Tibial artery (tissue), 4 donors: Measurements from ENCODE around the gene PLA2G4D.

ENCODE experiments used
- DNase-seq, 2 donors: peaks; one replicate each; pipeline ENCODE4 v3.0.0-alpha.2; 2019
- H3K27ac ChIP-seq, 2 donors: fragments of 200-600 bp; sonication (generic) in 1 of 2; 1 replicate in 1 of 2; 2 replicates in 1 of 2; pipeline ENCODE4 v1.5.1; 2018 to 2019; ENCODE audit warnings: mild to moderate bottlenecking in 1 of 2
- H3K27me3 ChIP-seq, 2 donors: fragments of 200-600 bp; sonication (generic) in 1 of 2; one replicate each; pipeline versions ENCODE4 v1.5.1 to v1.6.0; 2016 to 2019
- H3K36me3 ChIP-seq, 3 donors: fragments of 200-600 bp; sonication (generic) in 2 of 3; one replicate each; pipeline ENCODE4 v1.5.1; 2016 to 2019; ENCODE audit warnings: mild to moderate bottlenecking in 2 of 3
- H3K4me1 ChIP-seq, 4 donors: fragments of 200-600 bp; sonication (generic) in 2 of 4; 1 replicate in 3 of 4; 2 replicates in 1 of 4; pipeline ENCODE4 v1.5.1; 2016 to 2019
- H3K4me3 ChIP-seq, 2 donors: fragments of 200-600 bp; sonication (generic) in 1 of 2; 1 replicate in 1 of 2; 2 replicates in 1 of 2; pipeline ENCODE4 v1.5.1; 2018 to 2019; ENCODE audit warnings: mild to moderate bottlenecking in 2 of 2
- H3K9me3 ChIP-seq, 3 donors: fragments of 200-600 bp; sonication (generic) in 1 of 3; one replicate each; pipeline ENCODE4 v1.5.1; 2016 to 2019
- intact Hi-C: fragments of 100-400 bp; cut with DNase I; formaldehyde crosslinking; loops from one replicate; pipeline ENCODE4 v1.15.0; 2023; ENCODE audit warnings: low total_unique reads
- TF ChIP-seq, protein P1 (sequence below), 2 experiments: fragments of 200-600 bp in 1 of 2; fragments of 450-650 bp in 1 of 2; IDR thresholded peaks; one replicate each; pipeline ENCODE4 v1.5.1; 2017 to 2019; ENCODE audit warnings: antibody characterized with exemption in 2 of 2, mild to moderate bottlenecking in 1 of 2, moderate library complexity in 1 of 2

PLA2G4D gene

DNA sequence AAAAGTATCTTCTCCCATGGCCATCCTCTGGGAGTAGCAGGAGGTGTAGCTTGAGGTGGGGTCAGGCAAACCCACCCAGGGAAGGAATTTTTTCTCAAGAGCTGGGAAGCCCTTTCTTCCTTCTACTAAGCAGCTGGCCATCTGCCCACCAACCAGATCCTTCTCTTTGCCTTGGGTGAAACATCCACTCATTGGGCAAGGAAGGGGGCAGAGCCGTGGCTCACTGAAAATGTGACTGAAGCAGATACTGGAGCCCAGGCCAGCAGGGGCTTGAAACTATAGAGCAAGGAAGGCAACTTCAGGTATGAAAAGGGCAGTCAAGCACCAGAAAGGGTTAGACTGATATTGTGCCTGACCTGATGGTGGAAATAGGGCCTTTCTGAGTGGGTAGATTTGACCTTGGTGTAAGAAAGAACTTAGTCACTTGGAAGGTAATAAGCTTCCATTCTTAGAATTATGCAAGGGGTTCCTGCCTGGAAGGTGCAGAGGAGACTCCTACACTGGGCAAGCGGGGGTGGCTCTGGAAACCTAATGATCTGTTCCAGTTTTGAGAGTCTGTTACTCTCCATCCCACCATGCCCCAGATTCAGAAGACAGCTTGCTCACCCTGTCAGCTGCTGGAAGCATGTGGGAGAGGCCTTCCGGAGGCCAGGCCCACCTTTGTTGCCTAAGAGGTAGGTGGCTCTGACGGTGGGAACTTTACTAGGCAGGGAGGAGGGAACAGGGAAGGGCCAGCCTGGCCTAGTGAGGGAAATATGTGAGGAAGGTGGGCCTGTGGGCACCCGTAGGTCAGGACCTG is 51.6 kb downstream of the PLA2G4D start:
- intact Hi-C loops: no loop called here
- DNase-seq: no peak
- no peak overlapping the region for H3K4me3 ChIP-seq
- no peaks in the 10 kb centered on the region for H3K36me3 ChIP-seq
- H3K9me3 ChIP-seq: no peaks in the 10 kb centered on the region
- no peak overlapping the region for H3K27ac ChIP-seq
- TF ChIP-seq, protein P1, sequence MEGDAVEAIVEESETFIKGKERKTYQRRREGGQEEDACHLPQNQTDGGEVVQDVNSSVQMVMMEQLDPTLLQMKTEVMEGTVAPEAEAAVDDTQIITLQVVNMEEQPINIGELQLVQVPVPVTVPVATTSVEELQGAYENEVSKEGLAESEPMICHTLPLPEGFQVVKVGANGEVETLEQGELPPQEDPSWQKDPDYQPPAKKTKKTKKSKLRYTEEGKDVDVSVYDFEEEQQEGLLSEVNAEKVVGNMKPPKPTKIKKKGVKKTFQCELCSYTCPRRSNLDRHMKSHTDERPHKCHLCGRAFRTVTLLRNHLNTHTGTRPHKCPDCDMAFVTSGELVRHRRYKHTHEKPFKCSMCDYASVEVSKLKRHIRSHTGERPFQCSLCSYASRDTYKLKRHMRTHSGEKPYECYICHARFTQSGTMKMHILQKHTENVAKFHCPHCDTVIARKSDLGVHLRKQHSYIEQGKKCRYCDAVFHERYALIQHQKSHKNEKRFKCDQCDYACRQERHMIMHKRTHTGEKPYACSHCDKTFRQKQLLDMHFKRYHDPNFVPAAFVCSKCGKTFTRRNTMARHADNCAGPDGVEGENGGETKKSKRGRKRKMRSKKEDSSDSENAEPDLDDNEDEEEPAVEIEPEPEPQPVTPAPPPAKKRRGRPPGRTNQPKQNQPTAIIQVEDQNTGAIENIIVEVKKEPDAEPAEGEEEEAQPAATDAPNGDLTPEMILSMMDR (IDR thresholded peaks at IDR 0.05): no peak
- H3K4me1 ChIP-seq: no peaks in the 10 kb centered on the region
- peaks cover 0 to 5% of the 10 kb centered on the region in 2 donors for H3K27me3 ChIP-seq

DNA sequence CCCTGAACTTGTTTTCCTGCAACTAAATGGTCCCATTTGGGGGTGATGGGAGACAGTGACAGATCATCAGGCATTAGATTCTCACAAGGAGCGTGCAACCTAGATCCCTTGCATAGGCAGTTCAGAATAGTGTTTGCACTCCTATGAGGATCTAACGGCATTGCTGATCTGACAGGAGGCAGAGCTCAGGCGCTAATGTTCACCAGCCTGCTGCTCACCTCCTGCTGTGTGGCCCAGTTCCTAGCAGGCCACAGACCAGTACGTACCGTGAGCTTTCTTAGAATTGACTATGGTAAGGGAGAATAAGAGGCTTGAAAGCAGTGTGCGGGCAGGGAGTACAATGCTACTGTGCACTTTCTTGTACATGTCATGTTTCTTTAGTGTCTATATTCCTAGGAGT is 56.0 kb downstream of the PLA2G4D start:
- Histone ChIP-seq H3K9me3 (no peaks in the 10 kb centered on the region), H3K27me3 (no peaks in the 10 kb centered on the region), H3K4me3 (no peak overlapping the region), H3K27ac (no peak overlapping the region), H3K4me1 (no peaks in the 10 kb centered on the region), H3K36me3 (no peaks in the 10 kb centered on the region)
- TF ChIP-seq, protein P1 (IDR thresholded peaks at IDR 0.05): no peak
- DNase-seq: no peak
- intact Hi-C loops: no loop called here

DNA sequence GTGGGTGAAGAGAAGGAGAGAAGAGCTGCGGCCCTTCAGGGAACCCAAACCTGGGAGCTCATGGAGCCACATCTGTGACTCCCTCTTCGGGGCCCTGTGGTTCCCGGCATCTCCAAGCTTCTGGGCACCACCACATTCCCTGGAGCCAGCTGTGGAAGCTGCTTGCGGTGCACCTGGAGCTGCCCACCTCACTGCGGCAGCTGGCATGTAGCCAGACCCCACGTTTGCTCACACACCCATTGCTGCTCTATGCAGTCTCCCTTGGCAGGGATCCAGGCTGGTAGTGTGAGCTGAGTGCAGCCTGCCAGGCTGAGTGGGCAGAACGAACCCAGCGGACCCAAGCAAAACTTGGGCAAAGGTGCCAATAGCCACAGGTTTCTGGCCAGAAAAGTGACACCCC is 56.7 kb downstream of the PLA2G4D start:
- Histone ChIP-seq H3K4me3 (no peak overlapping the region), H3K27me3 (no peaks in the 10 kb centered on the region), H3K9me3 (no peaks in the 10 kb centered on the region), H3K36me3 (no peaks in the 10 kb centered on the region), H3K27ac (no peak overlapping the region), H3K4me1 (no peaks in the 10 kb centered on the region)
- DNase-seq: no peak
- intact Hi-C loops: no loop called here
- TF ChIP-seq, protein P1 (IDR thresholded peaks at IDR 0.05): no peak

DNA sequence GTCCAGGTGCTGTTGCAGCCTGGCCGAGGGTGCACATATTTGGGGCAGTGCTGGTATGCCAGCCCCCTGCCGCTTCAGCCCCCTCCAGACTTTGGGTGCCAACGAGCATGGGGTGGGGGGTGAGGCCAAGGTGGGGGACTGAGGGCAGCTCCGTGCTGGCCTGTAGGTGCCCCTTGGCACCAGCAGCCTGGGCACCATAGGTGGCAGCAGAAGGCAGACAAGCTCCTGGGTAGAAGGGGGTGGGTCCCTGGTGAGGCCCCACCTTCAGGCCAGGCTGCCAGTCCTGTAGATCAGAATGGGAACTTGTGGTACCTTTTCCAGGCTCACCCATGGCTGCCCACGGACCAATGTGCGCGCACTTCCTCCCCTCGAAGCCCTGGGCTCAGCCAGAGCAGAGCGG is 57.4 kb downstream of the PLA2G4D start:
- no peaks in the 10 kb centered on the region for H3K9me3 ChIP-seq
- intact Hi-C loops: no loop called here
- no peak overlapping the region for H3K27ac ChIP-seq
- no peaks in the 10 kb centered on the region for H3K27me3 ChIP-seq
- no peaks in the 10 kb centered on the region for H3K36me3 ChIP-seq
- DNase-seq: no peak
- TF ChIP-seq, protein P1 (IDR thresholded peaks at IDR 0.05): no peak
- H3K4me1 ChIP-seq: no peaks in the 10 kb centered on the region
- no peak overlapping the region for H3K4me3 ChIP-seq

DNA sequence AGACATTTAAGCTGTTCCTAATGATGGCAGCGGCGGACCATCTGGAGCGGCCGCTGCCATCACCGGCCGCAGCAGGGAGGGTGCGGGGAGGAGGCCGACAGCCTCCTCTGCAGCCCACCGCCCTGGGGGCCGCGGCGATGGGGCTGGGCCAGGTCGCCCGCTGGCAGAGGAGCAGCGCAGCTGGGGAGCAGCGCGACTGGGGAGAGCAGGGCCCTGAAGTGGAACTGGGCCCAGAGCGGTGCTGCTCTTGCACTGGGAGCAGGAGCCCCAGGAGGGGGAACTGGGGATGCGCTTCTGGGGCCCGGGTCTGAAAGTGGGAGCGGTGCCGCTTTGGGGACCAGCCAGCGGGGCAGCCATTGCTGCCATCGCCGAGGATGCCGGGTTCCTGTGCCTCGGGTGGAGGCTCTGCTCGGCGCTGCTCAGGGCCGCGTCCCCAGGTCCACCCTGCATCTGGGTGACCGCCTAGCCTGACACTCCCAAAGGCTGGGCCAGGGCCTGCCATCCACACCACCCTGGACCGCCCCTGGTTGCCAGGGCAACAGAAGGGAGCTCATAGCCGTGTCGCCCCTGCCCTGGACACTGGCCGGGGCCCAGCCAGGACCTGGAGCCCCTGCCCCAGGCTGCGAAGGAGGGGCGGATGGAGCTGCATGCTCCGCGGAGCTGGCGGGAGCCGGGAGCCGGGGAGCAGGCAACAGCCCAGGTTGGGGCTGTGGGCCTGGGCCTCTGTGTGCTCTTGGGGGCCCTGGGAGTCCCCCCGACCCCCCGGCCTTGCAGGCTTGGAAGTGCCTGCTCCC is 58.1 kb downstream of the PLA2G4D start:
- TF ChIP-seq, protein P1 (IDR thresholded peaks at IDR 0.05): no peak
- Histone ChIP-seq H3K27ac (no peak overlapping the region), H3K27me3 (no peaks in the 10 kb centered on the region), H3K9me3 (no peaks in the 10 kb centered on the region), H3K4me1 (no peaks in the 10 kb centered on the region), H3K36me3 (no peaks in the 10 kb centered on the region), H3K4me3 (no peak overlapping the region)
- DNase-seq: no peak
- intact Hi-C loops: no loop called here
